ENCODE data around the gene ANKIB1.

GRCh38 chr7:92260248-92260781, 14.5 kb downstream of the ANKIB1 start:
- TF ChIP-seq CTCF (IDR thresholded peaks at IDR 0.05) (no peak), REST (IDR thresholded peaks at IDR 0.05; ENCODE audit: insufficient read depth in 1 of 2, low read depth in 2 of 2, low read length in 1 of 2) (no peak), POLR2AphosphoS5 (IDR thresholded peaks at IDR 0.05; ENCODE audit: low read depth, low read length) (no peak), SIN3A (IDR thresholded peaks at IDR 0.05; ENCODE audit: borderline replicate concordance, insufficient read depth, low read depth, low read length) (no peak)
